IPS-NIHi11 (cell line): ENCODE data around the gene CTXND1.
"Not testable (repeated sequence)": the region's sequence is repeated elsewhere in the genome, so short reads cannot be mapped to it uniquely, and the experiment has no call there.

ENCODE experiments used
- DNase-seq: peaks from one replicate; pipeline ENCODE4 v3.0.0; 2012; ENCODE audit warnings: mixed read lengths, low spot score

Gene CTXND1

GRCh38 chr15:80252121-80252518, at the start of gene CTXND1:
TSS of gene CTXND1 (minus strand) at chr15:80252213. CDS start at chr15:80201949, 50,264 bp downstream.
- peak; percentile 73 for DNase-seq

- no peak for DNase-seq
Observed at GRCh38 chr15:80301472-80301871, 49.5 kb upstream of the CTXND1 start.

GRCh38 chr15:80295777-80296176, 43.8 kb upstream of the CTXND1 start:
- DNase-seq = not testable (repeated sequence)

- DNase-seq = no peak
Observed at GRCh38 chr15:80292079-80292478, 40.1 kb upstream of the CTXND1 start.

- DNase-seq = not testable (repeated sequence)
Observed at GRCh38 chr15:80290891-80291290, 38.9 kb upstream of the CTXND1 start.

- no peak for DNase-seq
Observed at GRCh38 chr15:80289528-80290495, 37.8 kb upstream of the CTXND1 start.

- no peak for DNase-seq
Observed at GRCh38 chr15:80288131-80288530, 36.1 kb upstream of the CTXND1 start.

GRCh38 chr15:80286055-80286454, 34.0 kb upstream of the CTXND1 start:
- DNase-seq = no peak

GRCh38 chr15:80285379-80285778, 33.4 kb upstream of the CTXND1 start:
- no peak for DNase-seq

- DNase-seq = no peak
Observed at GRCh38 chr15:80283531-80283930, 31.5 kb upstream of the CTXND1 start.

- no peak for DNase-seq
Observed at GRCh38 chr15:80277147-80277546, 25.1 kb upstream of the CTXND1 start.

- DNase-seq = no peak
Observed at GRCh38 chr15:80275961-80276360, 23.9 kb upstream of the CTXND1 start.

- no peak for DNase-seq
Observed at GRCh38 chr15:80274996-80275395, 23.0 kb upstream of the CTXND1 start.

- DNase-seq = no peak
Observed at GRCh38 chr15:80274554-80274953, 22.5 kb upstream of the CTXND1 start.

- no peak for DNase-seq
Observed at GRCh38 chr15:80272987-80273386, 21.0 kb upstream of the CTXND1 start.

- DNase-seq = no peak
Observed at GRCh38 chr15:80270472-80270871, 18.5 kb upstream of the CTXND1 start.

GRCh38 chr15:80268101-80268500, 16.1 kb upstream of the CTXND1 start:
- no peak for DNase-seq

GRCh38 chr15:80267658-80268057, 15.6 kb upstream of the CTXND1 start:
- no peak for DNase-seq

GRCh38 chr15:80266745-80267144, 14.7 kb upstream of the CTXND1 start:
- DNase-seq = no peak

- no peak for DNase-seq
Observed at GRCh38 chr15:80266113-80266512, 14.1 kb upstream of the CTXND1 start.

- DNase-seq = no peak
Observed at GRCh38 chr15:80265021-80265420, 13.0 kb upstream of the CTXND1 start.

- peak; percentile 42 for DNase-seq
Observed at GRCh38 chr15:80264031-80264430, 12.0 kb upstream of the CTXND1 start.

- no peak for DNase-seq
Observed at GRCh38 chr15:80260551-80260950, 8.5 kb upstream of the CTXND1 start.
